ENCODE measurements around the gene AVEN.

Gene AVEN

DNA sequence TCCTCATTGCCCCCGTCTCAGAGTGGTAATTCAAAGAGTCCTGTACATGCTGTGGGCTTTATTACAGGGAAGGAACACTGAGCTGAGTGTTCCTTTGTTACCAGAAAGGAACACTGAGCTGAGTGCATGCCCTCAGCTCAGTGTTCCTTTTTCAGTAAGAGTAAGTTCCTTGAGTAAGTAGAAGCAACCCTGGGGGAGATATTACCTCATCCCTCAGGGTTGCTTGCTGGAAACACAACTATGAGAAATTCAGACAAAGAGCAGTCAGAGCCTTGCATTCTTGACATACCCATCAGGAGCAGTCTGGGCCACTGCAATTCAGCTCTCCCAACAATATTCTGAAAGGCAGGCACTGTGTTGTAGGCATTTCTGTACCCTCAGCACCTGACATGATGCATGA lies 53.7 kb downstream of the AVEN start:
- Histone ChIP-seq H3K4me2 (ENCODE audit: low read depth, low read length) (no peak overlapping the region), H3K9me3 (replicated peaks; ENCODE audit: insufficient read depth, low read length) (no peaks in the 10 kb centered on the region), H3K36me3 (replicated peaks; ENCODE audit: insufficient read depth, low read length) (no peaks in the 10 kb centered on the region), H3F3A (ENCODE audit: insufficient read depth, low read length) (no peaks in the 10 kb centered on the region), H3K4me3 (ENCODE audit: low read length) (no peak overlapping the region), H3K4me1 (ENCODE audit: low read length) (peaks cover 7% of the 10 kb centered on the region; the same call in 1 of the 2 replicates), H3K27ac (ENCODE audit: low read length) (no peak overlapping the region), H3K9ac (ENCODE audit: low read length) (no peak overlapping the region), H3K79me2 (ENCODE audit: low read length) (0 out of 2 replicates have a peak, but pooled peaks cover 3% of the 10 kb centered on the region), H3K27me3 (replicated peaks; ENCODE audit: insufficient read depth, low read length) (no peaks in the 10 kb centered on the region), H4K20me1 (ENCODE audit: insufficient read depth, low read length) (no peaks in the 10 kb centered on the region), H2AFZ (ENCODE audit: low read length) (no peak overlapping the region), H3K9me2 (replicated peaks; ENCODE audit: insufficient read depth, low read length) (no peaks in the 10 kb centered on the region)
- DNase-seq = no peak
- TF ChIP-seq, protein P1, sequence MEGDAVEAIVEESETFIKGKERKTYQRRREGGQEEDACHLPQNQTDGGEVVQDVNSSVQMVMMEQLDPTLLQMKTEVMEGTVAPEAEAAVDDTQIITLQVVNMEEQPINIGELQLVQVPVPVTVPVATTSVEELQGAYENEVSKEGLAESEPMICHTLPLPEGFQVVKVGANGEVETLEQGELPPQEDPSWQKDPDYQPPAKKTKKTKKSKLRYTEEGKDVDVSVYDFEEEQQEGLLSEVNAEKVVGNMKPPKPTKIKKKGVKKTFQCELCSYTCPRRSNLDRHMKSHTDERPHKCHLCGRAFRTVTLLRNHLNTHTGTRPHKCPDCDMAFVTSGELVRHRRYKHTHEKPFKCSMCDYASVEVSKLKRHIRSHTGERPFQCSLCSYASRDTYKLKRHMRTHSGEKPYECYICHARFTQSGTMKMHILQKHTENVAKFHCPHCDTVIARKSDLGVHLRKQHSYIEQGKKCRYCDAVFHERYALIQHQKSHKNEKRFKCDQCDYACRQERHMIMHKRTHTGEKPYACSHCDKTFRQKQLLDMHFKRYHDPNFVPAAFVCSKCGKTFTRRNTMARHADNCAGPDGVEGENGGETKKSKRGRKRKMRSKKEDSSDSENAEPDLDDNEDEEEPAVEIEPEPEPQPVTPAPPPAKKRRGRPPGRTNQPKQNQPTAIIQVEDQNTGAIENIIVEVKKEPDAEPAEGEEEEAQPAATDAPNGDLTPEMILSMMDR (IDR thresholded peaks at IDR 0.05; ENCODE audit: low read length) = no peak
- TF ChIP-seq EZH2phosphoT487 (IDR thresholded peaks at IDR 0.05; ENCODE audit: low read length) (no peak), EZH2 (optimal IDR thresholded peaks at IDR 0.05; ENCODE audit: low read depth, low read length) (no peak)

DNA sequence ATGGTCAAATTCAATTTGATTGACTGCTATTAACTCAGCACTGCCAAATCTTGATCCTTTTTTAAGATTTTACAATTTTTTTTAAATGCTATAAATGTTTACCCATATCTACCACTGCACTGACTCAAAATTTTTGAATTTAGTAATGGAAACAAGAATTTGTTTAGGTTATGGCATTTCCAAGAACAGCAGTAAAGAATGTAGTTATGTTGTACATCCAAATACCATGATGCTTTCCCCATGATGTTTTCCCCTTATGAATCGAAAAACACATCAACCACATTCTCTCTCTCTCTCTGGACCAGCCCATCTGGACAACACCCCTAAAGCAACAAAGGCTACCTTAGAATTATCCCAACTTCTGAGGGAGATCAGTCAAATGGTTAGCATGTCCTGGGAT lies 56.5 kb downstream of the AVEN start:
- no peak overlapping the region for H3K9ac ChIP-seq (ENCODE audit: low read length)
- no peaks in the 10 kb centered on the region for H3F3A ChIP-seq (ENCODE audit: insufficient read depth, low read length)
- H3K4me2 ChIP-seq (ENCODE audit: low read depth, low read length) = no peak overlapping the region
- no peak for DNase-seq
- H3K9me2 ChIP-seq (replicated peaks; ENCODE audit: insufficient read depth, low read length) = no peaks in the 10 kb centered on the region
- H2AFZ ChIP-seq (ENCODE audit: low read length) = no peak overlapping the region
- no peaks in the 10 kb centered on the region for H3K27me3 ChIP-seq (replicated peaks; ENCODE audit: insufficient read depth, low read length)
- no peak overlapping the region for H3K27ac ChIP-seq (ENCODE audit: low read length)
- H3K4me1 ChIP-seq (ENCODE audit: low read length) = no peaks in the 10 kb centered on the region
- no peaks in the 10 kb centered on the region for H3K9me3 ChIP-seq (replicated peaks; ENCODE audit: insufficient read depth, low read length)
- no peaks in the 10 kb centered on the region for H4K20me1 ChIP-seq (ENCODE audit: insufficient read depth, low read length)
- H3K36me3 ChIP-seq (replicated peaks; ENCODE audit: insufficient read depth, low read length) = no peaks in the 10 kb centered on the region
- no peak overlapping the region for H3K4me3 ChIP-seq (ENCODE audit: low read length)
- 0 out of 2 replicates have a peak, but pooled peaks cover 1% of the 10 kb centered on the region for H3K79me2 ChIP-seq (ENCODE audit: low read length)
- TF ChIP-seq, protein P1 (IDR thresholded peaks at IDR 0.05; ENCODE audit: low read length) = no peak
- no peak for TF ChIP-seq EZH2phosphoT487 (IDR thresholded peaks at IDR 0.05; ENCODE audit: low read length)
- TF ChIP-seq EZH2 (optimal IDR thresholded peaks at IDR 0.05; ENCODE audit: low read depth, low read length) = no peak

DNA sequence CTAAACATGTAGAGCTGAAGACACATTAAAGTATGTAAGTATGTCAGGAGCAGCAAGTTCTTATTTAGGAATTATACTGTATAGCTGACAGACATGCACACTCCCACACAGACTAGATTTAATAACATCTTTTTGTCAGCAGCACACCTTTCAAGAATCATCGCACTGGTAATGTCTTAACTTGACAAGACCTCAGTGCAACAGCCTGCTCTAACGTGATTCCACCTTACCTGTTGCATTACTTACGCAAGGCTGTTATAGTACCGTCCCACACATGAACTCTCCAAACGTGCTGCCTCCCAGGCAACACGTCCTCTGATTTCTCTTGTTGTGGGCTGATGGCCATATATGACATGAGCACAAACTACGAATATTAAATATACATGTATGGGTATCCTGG lies 58.8 kb downstream of the AVEN start:
- Histone ChIP-seq H3K4me1 (ENCODE audit: low read length) (no peaks in the 10 kb centered on the region), H3K9me3 (replicated peaks; ENCODE audit: insufficient read depth, low read length) (no peaks in the 10 kb centered on the region), H3K36me3 (replicated peaks; ENCODE audit: insufficient read depth, low read length) (no peaks in the 10 kb centered on the region), H3K4me3 (ENCODE audit: low read length) (no peak overlapping the region), H2AFZ (ENCODE audit: low read length) (no peak overlapping the region), H3K79me2 (ENCODE audit: low read length) (no peaks in the 10 kb centered on the region), H3K27me3 (replicated peaks; ENCODE audit: insufficient read depth, low read length) (no peaks in the 10 kb centered on the region), H4K20me1 (ENCODE audit: insufficient read depth, low read length) (no peaks in the 10 kb centered on the region), H3K4me2 (ENCODE audit: low read depth, low read length) (no peak overlapping the region), H3K27ac (ENCODE audit: low read length) (no peak overlapping the region), H3F3A (ENCODE audit: insufficient read depth, low read length) (no peaks in the 10 kb centered on the region), H3K9me2 (replicated peaks; ENCODE audit: insufficient read depth, low read length) (no peaks in the 10 kb centered on the region), H3K9ac (ENCODE audit: low read length) (no peak overlapping the region)
- DNase-seq = no peak
- TF ChIP-seq EZH2phosphoT487 (IDR thresholded peaks at IDR 0.05; ENCODE audit: low read length) (no peak), EZH2 (optimal IDR thresholded peaks at IDR 0.05; ENCODE audit: low read depth, low read length) (no peak)
- TF ChIP-seq, protein P1 (IDR thresholded peaks at IDR 0.05; ENCODE audit: low read length) = no peak
